ENCODE results near the gene NSG1.

NSG1 gene

DNA sequence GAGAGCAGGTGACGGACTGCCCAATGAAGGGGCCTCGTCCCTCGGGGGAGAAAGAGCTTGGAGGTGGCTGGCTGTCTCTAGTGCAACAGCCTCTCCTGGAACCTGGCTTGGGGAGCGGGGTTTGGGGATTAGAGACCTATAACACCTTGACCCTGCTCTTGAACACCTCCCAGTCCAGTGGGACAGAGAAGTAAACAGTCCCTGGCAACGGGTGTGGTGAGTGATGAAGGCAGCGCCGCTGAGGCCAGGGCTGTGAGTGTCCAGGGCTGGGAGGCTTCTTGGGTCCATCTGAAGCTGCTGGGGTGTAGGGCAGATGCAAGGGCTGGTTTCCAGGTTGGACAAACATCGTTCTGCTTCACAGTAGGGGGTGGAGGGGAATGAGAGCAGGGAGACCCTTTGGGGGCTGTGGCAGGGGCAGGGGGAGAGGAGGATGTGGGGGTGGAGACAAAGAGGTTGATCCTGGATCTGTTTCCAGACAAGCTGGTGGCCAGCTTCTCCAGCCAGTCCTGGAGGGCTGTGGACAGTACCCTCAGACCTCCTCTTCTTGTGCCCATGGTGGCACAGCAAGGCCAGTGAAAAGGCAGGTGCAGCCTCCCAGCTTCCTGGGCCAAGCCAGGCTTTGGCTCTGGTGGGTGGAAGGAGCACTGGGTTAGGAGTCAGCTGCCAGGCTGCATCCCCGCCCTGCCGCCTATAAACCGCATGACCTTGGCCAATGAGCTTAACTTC is 3.8 kb downstream of the NSG1 start:
- TF ChIP-seq, protein P1, sequence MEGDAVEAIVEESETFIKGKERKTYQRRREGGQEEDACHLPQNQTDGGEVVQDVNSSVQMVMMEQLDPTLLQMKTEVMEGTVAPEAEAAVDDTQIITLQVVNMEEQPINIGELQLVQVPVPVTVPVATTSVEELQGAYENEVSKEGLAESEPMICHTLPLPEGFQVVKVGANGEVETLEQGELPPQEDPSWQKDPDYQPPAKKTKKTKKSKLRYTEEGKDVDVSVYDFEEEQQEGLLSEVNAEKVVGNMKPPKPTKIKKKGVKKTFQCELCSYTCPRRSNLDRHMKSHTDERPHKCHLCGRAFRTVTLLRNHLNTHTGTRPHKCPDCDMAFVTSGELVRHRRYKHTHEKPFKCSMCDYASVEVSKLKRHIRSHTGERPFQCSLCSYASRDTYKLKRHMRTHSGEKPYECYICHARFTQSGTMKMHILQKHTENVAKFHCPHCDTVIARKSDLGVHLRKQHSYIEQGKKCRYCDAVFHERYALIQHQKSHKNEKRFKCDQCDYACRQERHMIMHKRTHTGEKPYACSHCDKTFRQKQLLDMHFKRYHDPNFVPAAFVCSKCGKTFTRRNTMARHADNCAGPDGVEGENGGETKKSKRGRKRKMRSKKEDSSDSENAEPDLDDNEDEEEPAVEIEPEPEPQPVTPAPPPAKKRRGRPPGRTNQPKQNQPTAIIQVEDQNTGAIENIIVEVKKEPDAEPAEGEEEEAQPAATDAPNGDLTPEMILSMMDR (IDR thresholded peaks at IDR 0.05; ENCODE audit: low read length, missing control alignments) = no peak
- H3K4me3 ChIP-seq (replicated peaks; ENCODE audit: low read depth, low read length) = no peak overlapping the region
- no peak for DNase-seq (ENCODE audit: low read depth)

DNA sequence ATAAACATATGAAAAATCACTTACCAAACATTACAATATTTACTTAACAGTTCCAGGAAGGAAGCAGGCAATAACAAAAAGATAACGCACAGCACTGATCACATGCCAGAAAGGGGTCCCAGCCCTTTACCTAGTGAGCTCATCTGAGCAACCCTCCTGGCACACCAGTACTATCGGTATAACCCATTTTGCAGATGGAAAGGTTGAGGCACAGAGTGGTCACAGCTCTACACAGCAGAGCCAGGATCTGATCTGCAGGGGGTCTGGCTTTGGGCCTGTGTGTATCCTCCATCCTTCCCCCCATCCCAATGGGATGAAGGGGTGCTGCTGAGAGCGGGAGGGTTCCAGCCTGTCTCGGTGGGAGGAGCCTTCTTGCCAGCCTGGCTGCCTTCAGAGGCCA is 5.0 kb downstream of the NSG1 start:
- TF ChIP-seq, protein P1 (IDR thresholded peaks at IDR 0.05; ENCODE audit: low read length, missing control alignments) = no peak
- DNase-seq (ENCODE audit: low read depth) = no peak
- no peak overlapping the region for H3K4me3 ChIP-seq (replicated peaks; ENCODE audit: low read depth, low read length)

DNA sequence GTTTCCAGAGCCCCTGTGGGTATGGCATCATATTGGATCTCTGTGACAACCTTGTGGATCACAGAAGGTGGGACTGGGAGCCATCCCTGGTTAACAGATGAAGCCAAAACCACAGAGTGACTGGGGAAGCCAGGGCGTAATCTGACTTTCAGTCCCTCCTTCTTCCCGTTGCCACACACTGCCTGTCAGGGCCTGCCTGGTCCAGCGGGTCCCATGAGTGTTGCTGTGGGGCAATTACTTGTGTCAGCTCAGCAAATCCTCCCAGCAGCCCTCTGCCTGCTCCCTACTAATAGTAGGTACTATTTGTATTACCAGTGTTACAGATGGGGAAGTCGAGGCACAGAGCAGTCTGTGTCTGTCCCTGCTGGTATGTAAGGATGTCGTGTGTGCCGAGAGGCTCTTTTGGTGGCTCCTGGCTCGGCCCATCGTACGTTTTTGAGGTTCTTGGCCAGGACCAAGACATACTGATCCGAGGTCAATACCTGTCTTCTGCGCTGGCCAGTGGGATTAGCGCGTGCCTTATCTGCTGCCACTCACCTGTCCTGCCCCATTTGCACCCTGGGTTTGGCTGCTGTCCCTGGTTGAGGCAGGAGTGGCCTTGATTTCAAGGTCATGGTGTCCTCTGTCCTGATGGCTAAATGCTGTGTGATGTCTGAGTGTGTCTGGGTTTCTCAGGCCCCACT is 5.7 kb downstream of the NSG1 start:
- DNase-seq (ENCODE audit: low read depth) = peak; percentile 46
- H3K4me3 ChIP-seq (replicated peaks; ENCODE audit: low read depth, low read length) = no peak overlapping the region
- TF ChIP-seq, protein P1 (IDR thresholded peaks at IDR 0.05; ENCODE audit: low read length, missing control alignments) = no peak

DNA sequence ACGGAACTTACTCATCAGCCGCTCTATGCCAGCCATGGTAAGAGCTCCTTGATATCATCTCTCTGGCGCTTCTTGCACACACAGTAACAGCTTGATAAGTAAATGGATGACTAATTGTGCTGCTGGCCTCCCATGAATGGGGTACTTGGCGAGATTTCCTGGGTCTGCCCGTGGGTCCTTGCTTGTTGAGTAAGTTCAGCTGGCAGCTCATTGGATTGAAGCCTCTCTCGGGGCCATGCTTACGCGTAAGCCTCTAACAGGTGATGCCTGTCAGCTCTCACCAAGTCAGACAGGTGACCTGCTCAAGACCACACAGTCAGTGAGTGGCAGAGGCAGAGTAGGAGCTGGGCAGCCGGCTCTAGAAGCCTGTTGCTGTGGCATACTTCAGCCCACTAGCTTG is 7.7 kb downstream of the NSG1 start:
- DNase-seq (ENCODE audit: low read depth) = peak; percentile 87
- TF ChIP-seq, protein P1 (IDR thresholded peaks at IDR 0.05; ENCODE audit: low read length, missing control alignments) = no peak
- H3K4me3 ChIP-seq (replicated peaks; ENCODE audit: low read depth, low read length) = no peak overlapping the region

DNA sequence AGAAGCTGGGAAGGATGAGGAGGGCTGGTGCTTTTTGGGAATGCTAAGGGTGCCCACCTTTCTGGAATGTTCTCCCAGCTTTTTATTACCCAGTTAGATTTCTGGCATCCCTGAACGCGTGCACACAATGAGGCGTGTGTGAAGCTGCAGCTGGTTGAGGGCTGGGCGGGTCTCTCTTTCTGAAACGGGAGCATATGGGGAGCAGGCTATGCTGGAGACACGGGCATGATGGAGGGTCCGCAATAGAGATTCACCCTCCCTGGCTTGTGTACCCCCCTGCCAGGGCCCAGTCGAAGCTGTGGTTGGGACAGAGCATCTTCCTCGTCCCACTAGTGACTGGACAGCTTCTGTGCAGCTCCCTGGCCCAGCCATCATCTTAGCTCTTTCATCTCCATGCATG is 8.5 kb downstream of the NSG1 start:
- DNase-seq (ENCODE audit: low read depth) = no peak
- TF ChIP-seq, protein P1 (IDR thresholded peaks at IDR 0.05; ENCODE audit: low read length, missing control alignments) = no peak
- H3K4me3 ChIP-seq (replicated peaks; ENCODE audit: low read depth, low read length) = no peak overlapping the region

DNA sequence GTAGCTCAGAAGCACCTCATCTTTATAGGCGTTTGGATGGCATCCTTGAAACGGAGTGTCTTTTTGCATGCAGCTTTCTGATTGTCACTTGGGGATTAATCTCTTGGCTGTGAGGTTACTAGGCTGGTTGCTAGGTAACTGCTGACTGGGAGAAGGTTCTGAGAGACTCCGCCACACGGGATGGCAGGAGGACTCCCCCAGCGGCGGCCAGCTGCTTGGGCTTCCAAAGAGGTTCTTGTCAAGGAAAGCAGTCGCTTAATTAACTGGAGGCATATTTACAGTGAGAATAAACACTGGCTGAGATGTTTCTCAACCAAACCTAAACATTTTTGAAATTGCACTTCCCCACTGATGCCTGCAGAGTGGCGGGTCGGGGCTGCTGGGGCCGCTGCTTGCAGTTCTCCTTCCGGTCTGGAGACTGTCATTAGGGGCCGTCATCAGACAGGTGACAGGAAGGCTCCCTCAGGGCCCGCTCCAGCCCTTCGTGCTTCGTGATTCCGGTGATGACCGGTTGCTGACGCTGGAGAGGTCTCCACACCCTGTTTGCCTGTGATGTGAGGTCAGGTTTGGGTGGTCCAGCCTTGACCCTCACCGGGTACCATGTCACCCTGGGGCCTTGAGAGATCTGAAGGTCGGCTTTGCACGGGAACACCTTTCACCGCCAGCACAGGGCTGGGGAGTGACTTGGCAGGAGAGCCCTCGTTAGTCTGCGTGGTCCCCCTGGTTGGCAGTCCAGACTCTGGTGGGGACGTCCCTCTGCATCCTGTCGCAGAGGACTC is 9.1 kb downstream of the NSG1 start:
- peak; percentile 31 for DNase-seq (ENCODE audit: low read depth)
- H3K4me3 ChIP-seq (replicated peaks; ENCODE audit: low read depth, low read length) = no peak overlapping the region
- TF ChIP-seq, protein P1 (IDR thresholded peaks at IDR 0.05; ENCODE audit: low read length, missing control alignments) = no peak

Data from fibroblast of pulmonary artery (primary cell).